A549 (cell line): ENCODE measurements around the gene USP2. TPM values are rescaled to one million over a fixed set of nuclear protein-coding genes. Genes with fewer than 3 reads are reported as not detected.

Experiments
- ATAC-seq, 2 experiments: fragments of 200-7000 bp in 1 of 2; fragments of >200 bp in 1 of 2; cut with Nextera tagmentation in 1 of 2; cut with Tn5 transposase in 1 of 2; 3 replicates each; pipeline versions ENCODE4 v1.8.0 to v1.9.1; 2018 to 2020; ENCODE audit warnings: mild to moderate bottlenecking in 1 of 2, moderate library complexity in 1 of 2
- CTCF ChIA-PET: fragments of 300-600 bp; sonication (Branson Sonifier 250); formaldehyde crosslinking; extraction: SDS; loops from one replicate; lab custom pipeline; 2021; ENCODE audit warnings: antibody characterized with exemption, inconsistent platforms; lab: Yijun Ruan, JAX
- POLR2A ChIA-PET: fragments of 350-600 bp; formaldehyde crosslinking; extraction: SDS; loops from one replicate; lab custom pipeline; 2021; ENCODE audit warnings: antibody characterized with exemption, inconsistent platforms; lab: Yijun Ruan, JAX
- DNase-seq, 2 experiments: peaks; one replicate each; pipeline versions ENCODE4 v3.0.0 to v3.0.0-alpha.2; 2011 to 2016; ENCODE audit warnings: low read depth in 1 of 2, low spot score in 1 of 2
- FAIRE-seq: peaks from 2 replicates; lab custom pipeline; 2011; peaks lifted over from hg19 to GRCh38; lab: Jason Lieb, UNC
- H3K27ac ChIP-seq, 2 experiments: fragments of >200 bp; sonication (Bioruptor Twin); formaldehyde crosslinking; 3 replicates each; pipeline ENCODE4 v1.5.1; 2016 to 2017
- H3K4me1 ChIP-seq: fragments of >200 bp; sonication (Bioruptor Twin); formaldehyde crosslinking; 3 replicates; pipeline ENCODE4 v1.6.1; 2016
- H3K4me2 ChIP-seq: fragments of >200 bp; sonication (Bioruptor Twin); formaldehyde crosslinking; 3 replicates; pipeline ENCODE4 v1.6.1; 2016
- H3K4me3 ChIP-seq: fragments of >200 bp; sonication (Bioruptor Twin); formaldehyde crosslinking; 3 replicates; pipeline ENCODE4 v1.5.1; 2016
- H3K9me3 ChIP-seq: fragments of >200 bp; sonication (Bioruptor Twin); formaldehyde crosslinking; 3 replicates; pipeline ENCODE4 v1.6.1; 2016
- CBX8 ChIP-seq: fragments of 200-600 bp; sonication (generic); IDR thresholded peaks from 2 replicates; pipeline ENCODE4 v1.6.1; 2016
- CTCF ChIP-seq: fragments of >200 bp; sonication (Bioruptor Twin); formaldehyde crosslinking; IDR thresholded peaks from 3 replicates; pipeline ENCODE4 v1.5.1; 2016
- ELK1 ChIP-seq: fragments of 150-350 bp; IDR thresholded peaks from 2 replicates; pipeline ENCODE4 v1.6.1; 2014; ENCODE audit warnings: low read depth, mild to moderate bottlenecking, low read length
- FOXS1 ChIP-seq: fragments of 250-450 bp; sonication (Bioruptor Pico); IDR thresholded peaks from 2 replicates; pipeline ENCODE4 v1.5.0; 2020; ENCODE audit warnings: mild to moderate bottlenecking, moderate library complexity
- GATA3 ChIP-seq: IDR thresholded peaks from 2 replicates; pipeline ENCODE4 v1.6.1; 2012; ENCODE audit warnings: borderline replicate concordance
- HEYL ChIP-seq: fragments of 250-450 bp; sonication (Bioruptor Pico); IDR thresholded peaks from 2 replicates; pipeline ENCODE4 v1.8.0; 2021; ENCODE audit warnings: mild to moderate bottlenecking, moderate library complexity
- HOXA7 ChIP-seq: fragments of 250-450 bp; sonication (Bioruptor Pico); IDR thresholded peaks from 2 replicates; pipeline ENCODE4 v1.5.0; 2020; ENCODE audit warnings: mild to moderate bottlenecking, moderate library complexity
- KDM5A ChIP-seq: fragments of 200-600 bp; sonication (generic); IDR thresholded peaks from 2 replicates; pipeline ENCODE4 v1.6.1; 2016; ENCODE audit warnings: antibody characterized with exemption, mild to moderate bottlenecking
- MAFK ChIP-seq: fragments of 450-650 bp; IDR thresholded peaks from 2 replicates; pipeline ENCODE4 v1.6.1; 2014; ENCODE audit not compliant: partially characterized antibody
- MAX ChIP-seq: IDR thresholded peaks from 2 replicates; pipeline ENCODE4 v1.6.1; 2012
- RAD21 ChIP-seq, 2 experiments: fragments of >200 bp in 1 of 2; sonication (Bioruptor Twin) in 1 of 2; formaldehyde crosslinking in 1 of 2; IDR thresholded peaks in 1 of 2; conservative IDR thresholded peaks in 1 of 2; 2 replicates in 1 of 2; 3 replicates in 1 of 2; pipeline ENCODE4 v1.6.1; 2012 to 2018; ENCODE audit warnings: inconsistent platforms in 1 of 2
- RCOR1 ChIP-seq: fragments of 150-350 bp; IDR thresholded peaks from 2 replicates; pipeline ENCODE4 v1.6.1; 2014; ENCODE audit warnings: antibody characterized with exemption, low read length, low read depth
- RFX5 ChIP-seq: fragments of 450-650 bp; IDR thresholded peaks from 2 replicates; pipeline ENCODE4 v1.7.1; 2014; ENCODE audit warnings: antibody characterized with exemption, mild to moderate bottlenecking, moderate library complexity
- TP53 ChIP-seq: fragments of 250-450 bp; sonication (Bioruptor Pico); IDR thresholded peaks from 2 replicates; pipeline ENCODE4 v1.5.0; 2021; ENCODE audit warnings: mild to moderate bottlenecking, moderate library complexity
- WGBS: methylation state at CpG from one replicate; pipeline ENCODE4 v1.1.6; 2017; ENCODE audit errors: missing lambda C conversion rate; 5-methylcytosine and 5-hydroxymethylcytosine counted together
- polyA plus RNA-seq, 4 experiments: library from polyadenylated mRNA; depleted of rRNA in 3 of 4; stranded (reverse); fragments of >200 nt; fragmentation: RNase III in 1 of 4; extraction: RNeasy Plus Mini Kit Qiagen cat#74134 plus additional on column Dnase treatment in 1 of 4; gene quantifications; 2 replicates in 3 of 4; 3 replicates in 1 of 4; pipeline ENCODE4 v1.2.3, GENCODE V29; 2011 to 2017
- small RNA-seq, 6 experiments: library from RNA; depleted of rRNA; stranded (forward); fragments of <200 nt; gene quantifications; one replicate each; pipeline ENCODE3, GENCODE V24; 2012

The USP2 gene
- polyA plus RNA-seq, 2 of the 4 experiments (the other 2 are of a cell fraction), result 0.30 to 0.48 TPM

DNA sequence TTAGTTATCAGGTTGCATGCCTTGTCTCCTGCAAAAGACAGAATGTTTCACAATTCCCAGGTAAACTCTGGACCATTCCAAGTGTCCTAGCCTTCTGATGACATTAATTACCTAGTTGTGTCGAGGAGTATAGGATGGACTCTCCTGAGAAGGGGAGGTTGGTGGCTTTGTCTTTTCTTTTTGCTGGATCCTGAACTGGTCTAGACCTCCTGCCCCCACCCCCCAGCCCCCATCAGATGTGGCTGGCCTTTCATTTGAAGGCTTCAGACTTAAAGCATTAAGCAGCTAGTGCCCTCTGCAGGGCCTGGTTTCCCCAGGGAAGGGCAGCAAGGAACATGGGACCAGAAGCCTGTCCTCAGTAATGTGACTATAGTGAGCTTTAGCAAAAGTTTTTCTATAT is 74.3 kb downstream of the USP2 start:
- Histone ChIP-seq H3K27ac (no peak overlapping the region), H3K9me3 (no peaks in the 10 kb centered on the region), H3K4me2 (no peak overlapping the region), H3K4me1 (no peaks in the 10 kb centered on the region), H3K4me3 (no peak overlapping the region)
- ChIA-PET CTCF (interaction anchor here (0.8 to 6.9 kb wide), 5 partner anchors 10 to 168 kb away, joined by 3 to 43 read pairs (median 3); no protein-coding TSS in a partner anchor), POLR2A (no interaction called here)
- FAIRE-seq (no peak), ATAC-seq (peak; percentile 52 to 54; a peak in 2 of 6 replicates), DNase-seq (no peak)
- WGBS, result 100% methylated on average over 1 of the region's 1 CpG
- peak in 1 of 2 experiments; percentile 11; a peak in 1 of 5 replicates for TF ChIP-seq RAD21 (conservative IDR thresholded peaks at IDR 0.05 in 1 of 2, IDR thresholded peaks at IDR 0.05 in 1 of 2)
- TF ChIP-seq ELK1, result no peak

DNA sequence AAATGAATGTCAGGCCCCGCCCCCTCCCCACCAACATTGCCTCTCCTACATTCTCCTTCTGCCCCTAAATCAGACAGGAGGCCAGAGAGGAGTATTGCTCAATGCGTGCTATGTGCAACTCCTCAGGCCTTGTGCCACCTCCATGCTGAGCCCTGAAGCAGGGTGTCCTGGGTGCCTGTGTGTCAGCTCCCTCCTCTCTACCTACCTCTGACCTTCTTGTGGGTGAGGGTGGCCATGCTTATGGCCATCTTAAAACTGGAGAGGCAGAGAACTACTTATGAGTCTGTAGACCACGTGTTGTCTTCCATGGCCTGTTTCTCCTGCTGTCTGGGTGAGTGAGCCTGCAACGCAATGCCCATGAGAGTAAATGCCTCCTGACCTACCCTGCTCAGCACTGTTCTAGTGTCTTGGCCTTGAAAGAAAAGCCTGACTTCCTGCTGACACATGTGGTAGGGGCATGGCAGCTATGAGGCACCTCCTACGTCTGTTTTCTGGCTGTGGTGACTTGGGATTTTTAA is 75.1 kb downstream of the USP2 start:
- ATAC-seq (no peak), FAIRE-seq (no peak), DNase-seq (no peak)
- 90% methylated on average over 3 of the region's 5 CpGs for WGBS
- Histone ChIP-seq H3K27ac (no peak overlapping the region), H3K9me3 (no peaks in the 10 kb centered on the region), H3K4me3 (no peak overlapping the region), H3K4me2 (no peak overlapping the region), H3K4me1 (no peaks in the 10 kb centered on the region)
- ChIA-PET POLR2A (no interaction called here), CTCF (interaction anchor here (0.8 to 6.9 kb wide), 5 partner anchors 10 to 168 kb away, joined by 3 to 43 read pairs (median 3); no protein-coding TSS in a partner anchor)
- TF ChIP-seq CBX8 (no peak), HOXA7 (no peak), MAFK (no peak), GATA3 (no peak), MAX (no peak), HEYL (no peak), FOXS1 (no peak)

DNA sequence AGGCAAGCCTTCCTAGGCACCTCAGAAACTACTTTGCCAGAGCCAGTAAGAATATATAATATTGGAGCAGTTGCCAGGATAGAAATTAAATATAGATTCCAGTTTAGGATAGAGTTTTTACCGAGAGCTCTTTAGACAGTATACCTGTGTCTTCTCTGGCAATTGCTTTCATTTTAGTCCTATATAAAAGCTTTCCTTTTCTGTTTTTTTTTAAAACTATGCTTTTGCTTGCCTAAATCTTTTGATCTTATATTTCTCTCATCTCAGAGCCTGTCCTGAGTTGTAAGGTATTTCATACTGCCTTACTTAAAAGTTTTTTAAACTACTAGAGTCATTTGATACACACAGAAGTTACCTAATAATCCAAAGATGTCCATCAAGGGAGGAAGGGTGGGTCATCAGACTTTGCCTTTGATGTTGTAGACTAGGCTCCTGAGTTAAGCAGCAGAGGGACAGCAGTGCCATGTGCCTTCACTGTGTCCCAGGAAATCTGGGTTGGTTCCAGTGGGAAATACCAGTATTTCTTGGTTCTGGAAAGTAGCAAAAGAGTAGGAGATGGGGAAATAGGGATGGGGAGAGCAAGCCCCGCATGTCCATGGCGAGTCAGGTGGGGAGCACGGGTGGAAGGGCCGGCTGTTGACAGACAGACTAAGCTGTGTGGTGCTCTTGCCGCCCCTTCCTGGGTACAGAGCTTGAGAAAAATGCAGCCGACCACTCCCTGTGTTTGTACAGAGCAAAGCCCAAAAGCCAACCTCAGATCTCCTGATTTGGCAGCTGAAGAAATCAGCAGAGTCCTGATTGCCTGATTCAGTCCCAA is 75.7 kb downstream of the USP2 start:
- Histone ChIP-seq H3K4me2 (no peak overlapping the region), H3K4me3 (no peak overlapping the region), H3K27ac (no peak overlapping the region), H3K9me3 (no peaks in the 10 kb centered on the region), H3K4me1 (no peaks in the 10 kb centered on the region)
- TF ChIP-seq TP53 (CRISPR knock-in tag), result no peak
- no peak for TF ChIP-seq KDM5A
- TF ChIP-seq CTCF, result no peak
- no peak for TF ChIP-seq HOXA7
- no peak for TF ChIP-seq RFX5
- TF ChIP-seq ELK1, result no peak
- TF ChIP-seq RCOR1, result no peak
- 91% methylated on average over 7 of the region's 7 CpGs for WGBS
- POLR2A ChIA-PET, result no interaction called here
- no peak for ATAC-seq
- DNase-seq, result no peak
- CTCF ChIA-PET, result interaction anchor here (1.2 to 6.9 kb wide), 3 partner anchors 17 to 22 kb away, joined by 3 to 43 read pairs (median 3); no protein-coding TSS in a partner anchor
- FAIRE-seq, result no peak

Small RNAs within 50 kb of the gene (small RNA-seq; reads per million reads assigned to genes)
- gene AP003396.4 (0 reads per million in 6 experiments), gene RF01225 (0 reads per million in 6 experiments)

Other genes starting within 250 kb of the USP2 start
- 0.10 and 0.25 TPM in 2 replicates for gene ABCG4, start 232.6 kb downstream of the USP2 start, polyA plus RNA-seq (2011; rRNA removed)
- 0.33 to 0.44 TPM (median 0.35 TPM) in 3 replicates for gene ABCG4, start 232.6 kb downstream of the USP2 start, polyA plus RNA-seq (2017; fragmentation: RNase III; extraction: RNeasy Plus Mini Kit Qiagen cat#74134 plus additional on column Dnase treatment)
- 8.4 and 10.4 TPM in 2 replicates for gene NLRX1, start 213.0 kb downstream of the USP2 start, polyA plus RNA-seq (2011; rRNA removed)
- 7.4 to 9.2 TPM (median 8.5 TPM) in 3 replicates for gene NLRX1, start 213.0 kb downstream of the USP2 start, polyA plus RNA-seq (2017; fragmentation: RNase III; extraction: RNeasy Plus Mini Kit Qiagen cat#74134 plus additional on column Dnase treatment)
- 0.80 and 1.5 TPM in 2 replicates for gene NHERF4, start 196.2 kb downstream of the USP2 start, polyA plus RNA-seq (2011; rRNA removed)
- 0.42 to 0.78 TPM (median 0.62 TPM) in 3 replicates for gene NHERF4, start 196.2 kb downstream of the USP2 start, polyA plus RNA-seq (2017; fragmentation: RNase III; extraction: RNeasy Plus Mini Kit Qiagen cat#74134 plus additional on column Dnase treatment)
- 14.1 and 14.9 TPM in 2 replicates for gene CBL, start 175.4 kb downstream of the USP2 start, polyA plus RNA-seq (2011; rRNA removed)
- 5.9 to 6.3 TPM (median 6.0 TPM) in 3 replicates for gene CBL, start 175.4 kb downstream of the USP2 start, polyA plus RNA-seq (2017; fragmentation: RNase III; extraction: RNeasy Plus Mini Kit Qiagen cat#74134 plus additional on column Dnase treatment)
- 5.4 and 5.5 TPM in 2 replicates for gene MCAM, start 64.6 kb downstream of the USP2 start, polyA plus RNA-seq (2011; rRNA removed)
- gene MCAM, start 64.6 kb downstream of the USP2 start, polyA plus RNA-seq (2017; fragmentation: RNase III; extraction: RNeasy Plus Mini Kit Qiagen cat#74134 plus additional on column Dnase treatment), result 14.9 to 18.1 TPM (median 15.9 TPM) in 3 replicates
- gene RNF26, start 47.2 kb downstream of the USP2 start, polyA plus RNA-seq (2011; rRNA removed), result 23.5 and 28.4 TPM in 2 replicates
- gene RNF26, start 47.2 kb downstream of the USP2 start, polyA plus RNA-seq (2017; fragmentation: RNase III; extraction: RNeasy Plus Mini Kit Qiagen cat#74134 plus additional on column Dnase treatment), result 23.3 to 26.5 TPM (median 25.4 TPM) in 3 replicates
- not detected in 2 replicates for gene C1QTNF5, start 40.8 kb downstream of the USP2 start, polyA plus RNA-seq (2011; rRNA removed)
- gene C1QTNF5, start 40.8 kb downstream of the USP2 start, polyA plus RNA-seq (2017; fragmentation: RNase III; extraction: RNeasy Plus Mini Kit Qiagen cat#74134 plus additional on column Dnase treatment), result not detected in 3 replicates
- gene MFRP, start 35.0 kb downstream of the USP2 start, polyA plus RNA-seq (2011; rRNA removed), result not detected in 2 replicates
- not detected in 3 replicates for gene MFRP, start 35.0 kb downstream of the USP2 start, polyA plus RNA-seq (2017; fragmentation: RNase III; extraction: RNeasy Plus Mini Kit Qiagen cat#74134 plus additional on column Dnase treatment)
- gene THY1, start 41.5 kb upstream of the USP2 start, polyA plus RNA-seq (2011; rRNA removed), result 7.1 and 8.5 TPM in 2 replicates
- 16.5 to 29.4 TPM (median 19.9 TPM) in 3 replicates for gene THY1, start 41.5 kb upstream of the USP2 start, polyA plus RNA-seq (2017; fragmentation: RNase III; extraction: RNeasy Plus Mini Kit Qiagen cat#74134 plus additional on column Dnase treatment)